ENCODE measurements around the gene COG2. TPM values are rescaled to one million over a fixed set of nuclear protein-coding genes. Genes with fewer than 3 reads are reported as not detected.

Gene COG2
- total RNA-seq, 1 experiment from 2014 or later = 59.2 TPM

- Mint-ChIP-seq H3K36me3 (ENCODE audit: insufficient read depth, unreplicated experiment) (no peaks in the 10 kb centered on the region), H3K27ac (ENCODE audit: unreplicated experiment) (no peak overlapping the region), H3K9me3 (ENCODE audit: low read depth, unreplicated experiment) (peaks cover 6% of the 10 kb centered on the region), H3K4me1 (ENCODE audit: low read depth, unreplicated experiment) (no peaks in the 10 kb centered on the region), H3K4me3 (ENCODE audit: low read depth, unreplicated experiment) (no peak overlapping the region), H3K27me3 (ENCODE audit: unreplicated experiment) (no peaks in the 10 kb centered on the region)
- DNase-seq = no peak
- CTCF ChIA-PET = interaction anchor here (0.6 kb wide), 1 partner anchor 9 kb away, joined by 7 read pairs; no protein-coding TSS in a partner anchor
- TF ChIP-seq CTCF (IDR thresholded peaks at IDR 0.05; ENCODE audit: unreplicated experiment) = no peak
- BruUV-seq (replicated peaks) = no TSS peak
- intact Hi-C loops (cut with micrococcal nuclease; ENCODE audit: unreplicated experiment) = no loop called here
Observed at GRCh38 chr1:230621324-230622030, 20.8 kb upstream of the COG2 start.

- Mint-ChIP-seq H3K4me3 (ENCODE audit: low read depth, unreplicated experiment) (no peak overlapping the region), H3K9me3 (ENCODE audit: low read depth, unreplicated experiment) (peaks cover 6% of the 10 kb centered on the region), H3K4me1 (ENCODE audit: low read depth, unreplicated experiment) (no peaks in the 10 kb centered on the region), H3K27me3 (ENCODE audit: unreplicated experiment) (no peaks in the 10 kb centered on the region), H3K27ac (ENCODE audit: unreplicated experiment) (no peak overlapping the region), H3K36me3 (ENCODE audit: insufficient read depth, unreplicated experiment) (no peaks in the 10 kb centered on the region)
- DNase-seq = no peak
- no peak for TF ChIP-seq CTCF (IDR thresholded peaks at IDR 0.05; ENCODE audit: unreplicated experiment)
- intact Hi-C loops (cut with micrococcal nuclease; ENCODE audit: unreplicated experiment) = no loop called here
- CTCF ChIA-PET = interaction anchor here (0.6 kb wide), 1 partner anchor 10 kb away, joined by 7 read pairs; no protein-coding TSS in a partner anchor
- no TSS peak for BruUV-seq (replicated peaks)
Observed at GRCh38 chr1:230622151-230622550, 20.1 kb upstream of the COG2 start.

- CTCF ChIA-PET = interaction anchor here (0.6 kb wide), 1 partner anchor 51 kb away, joined by 3 read pairs; no protein-coding TSS in a partner anchor
- TF ChIP-seq CTCF (IDR thresholded peaks at IDR 0.05; ENCODE audit: unreplicated experiment) = no peak
- intact Hi-C loops (cut with micrococcal nuclease; ENCODE audit: unreplicated experiment) = no loop called here
- H3K36me3 Mint-ChIP-seq (ENCODE audit: insufficient read depth, unreplicated experiment) = no peaks in the 10 kb centered on the region
- H3K4me1 Mint-ChIP-seq (ENCODE audit: low read depth, unreplicated experiment) = no peaks in the 10 kb centered on the region
- no peak for DNase-seq
- no peak overlapping the region for H3K27ac Mint-ChIP-seq (ENCODE audit: unreplicated experiment)
- H3K4me3 Mint-ChIP-seq (ENCODE audit: low read depth, unreplicated experiment) = no peak overlapping the region
- no peaks in the 10 kb centered on the region for H3K27me3 Mint-ChIP-seq (ENCODE audit: unreplicated experiment)
- BruUV-seq (replicated peaks) = no TSS peak
- H3K9me3 Mint-ChIP-seq (ENCODE audit: low read depth, unreplicated experiment) = peaks cover 6% of the 10 kb centered on the region
Observed at GRCh38 chr1:230624097-230624713, 18.1 kb upstream of the COG2 start.

- Mint-ChIP-seq H3K4me1 (ENCODE audit: low read depth, unreplicated experiment) (no peaks in the 10 kb centered on the region), H3K9me3 (ENCODE audit: low read depth, unreplicated experiment) (no peaks in the 10 kb centered on the region), H3K27me3 (ENCODE audit: unreplicated experiment) (no peaks in the 10 kb centered on the region), H3K4me3 (ENCODE audit: low read depth, unreplicated experiment) (no peak overlapping the region), H3K27ac (ENCODE audit: unreplicated experiment) (no peak overlapping the region), H3K36me3 (ENCODE audit: insufficient read depth, unreplicated experiment) (no peaks in the 10 kb centered on the region)
- intact Hi-C loops (cut with micrococcal nuclease; ENCODE audit: unreplicated experiment) = no loop called here
- BruUV-seq (replicated peaks) = no TSS peak
- no peak for TF ChIP-seq CTCF (IDR thresholded peaks at IDR 0.05; ENCODE audit: unreplicated experiment)
- CTCF ChIA-PET = no interaction called here
- DNase-seq = no peak
Observed at GRCh38 chr1:230626232-230626631, 16.0 kb upstream of the COG2 start.
